WERI-Rb-1 (cell line): ENCODE measurements around the gene PDP2.

Experiments used
- DNase-seq: peaks from one replicate; pipeline ENCODE4 v3.0.0-alpha.2; 2020
- H3K27ac ChIP-seq: fragments of 250-450 bp; sonication (Bioruptor Pico); 2 replicates; pipeline ENCODE4 v1.5.1; 2020; ENCODE audit warnings: mild to moderate bottlenecking, moderate library complexity
- H3K27me3 ChIP-seq: fragments of 250-450 bp; sonication (Bioruptor Pico); 2 replicates; pipeline ENCODE4 v1.5.1; 2021; ENCODE audit warnings: mild to moderate bottlenecking, low read depth, moderate library complexity; ENCODE audit not compliant: insufficient read depth, severe bottlenecking
- H3K36me3 ChIP-seq: fragments of 250-450 bp; sonication (Bioruptor Pico); 2 replicates; pipeline ENCODE4 v1.5.1; 2020; ENCODE audit warnings: mild to moderate bottlenecking, moderate library complexity
- H3K4me3 ChIP-seq: 2 replicates; pipeline ENCODE4 v1.5.1; 2011; ENCODE audit warnings: low read depth, mild to moderate bottlenecking, control low read depth, low read length
- H3K9me3 ChIP-seq: fragments of 250-450 bp; sonication (Bioruptor Pico); 2 replicates; pipeline ENCODE4 v1.5.1; 2021; ENCODE audit warnings: mild to moderate bottlenecking, moderate library complexity; ENCODE audit not compliant: severe bottlenecking
- TF ChIP-seq, protein P1 (sequence below): IDR thresholded peaks from 2 replicates; pipeline ENCODE4 v1.5.1; 2011; ENCODE audit warnings: low read depth, mild to moderate bottlenecking, control low read depth, inconsistent platforms, low read length

The PDP2 gene

DNA sequence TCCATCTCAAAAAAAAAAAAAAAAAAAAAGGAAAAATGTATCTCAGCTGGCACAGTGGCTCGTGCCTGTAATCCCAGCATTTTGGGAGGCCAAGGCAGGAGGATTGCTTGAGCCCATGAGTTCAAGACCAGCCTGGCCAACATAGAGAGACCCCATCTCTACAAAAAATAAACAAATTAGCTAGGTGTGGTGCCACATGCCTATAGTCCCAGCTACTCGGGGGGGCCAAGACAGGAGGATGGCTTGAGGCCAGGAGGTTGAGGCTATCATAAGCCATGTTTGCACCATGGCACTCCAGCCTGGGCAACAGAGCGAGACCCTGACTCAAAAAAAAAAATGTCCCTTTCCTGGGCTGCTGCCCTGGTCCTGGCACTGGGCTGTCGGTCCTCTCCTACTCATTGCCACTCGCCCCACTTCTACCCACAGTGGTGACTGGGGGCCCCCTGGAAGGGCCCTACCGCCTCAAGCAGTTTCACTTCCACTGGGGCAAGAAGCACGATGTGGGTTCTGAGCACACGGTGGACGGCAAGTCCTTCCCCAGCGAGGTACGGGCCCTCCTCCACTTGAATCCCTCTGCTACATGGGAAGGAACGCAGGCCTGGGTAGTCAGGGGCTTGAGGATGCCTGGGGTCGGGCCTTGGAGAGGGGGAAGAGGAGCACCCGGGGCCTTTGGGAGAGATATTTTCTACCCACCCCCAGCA lies 30.1 kb upstream of the PDP2 start:
- TF ChIP-seq, protein P1, sequence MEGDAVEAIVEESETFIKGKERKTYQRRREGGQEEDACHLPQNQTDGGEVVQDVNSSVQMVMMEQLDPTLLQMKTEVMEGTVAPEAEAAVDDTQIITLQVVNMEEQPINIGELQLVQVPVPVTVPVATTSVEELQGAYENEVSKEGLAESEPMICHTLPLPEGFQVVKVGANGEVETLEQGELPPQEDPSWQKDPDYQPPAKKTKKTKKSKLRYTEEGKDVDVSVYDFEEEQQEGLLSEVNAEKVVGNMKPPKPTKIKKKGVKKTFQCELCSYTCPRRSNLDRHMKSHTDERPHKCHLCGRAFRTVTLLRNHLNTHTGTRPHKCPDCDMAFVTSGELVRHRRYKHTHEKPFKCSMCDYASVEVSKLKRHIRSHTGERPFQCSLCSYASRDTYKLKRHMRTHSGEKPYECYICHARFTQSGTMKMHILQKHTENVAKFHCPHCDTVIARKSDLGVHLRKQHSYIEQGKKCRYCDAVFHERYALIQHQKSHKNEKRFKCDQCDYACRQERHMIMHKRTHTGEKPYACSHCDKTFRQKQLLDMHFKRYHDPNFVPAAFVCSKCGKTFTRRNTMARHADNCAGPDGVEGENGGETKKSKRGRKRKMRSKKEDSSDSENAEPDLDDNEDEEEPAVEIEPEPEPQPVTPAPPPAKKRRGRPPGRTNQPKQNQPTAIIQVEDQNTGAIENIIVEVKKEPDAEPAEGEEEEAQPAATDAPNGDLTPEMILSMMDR, result no peak

DNA sequence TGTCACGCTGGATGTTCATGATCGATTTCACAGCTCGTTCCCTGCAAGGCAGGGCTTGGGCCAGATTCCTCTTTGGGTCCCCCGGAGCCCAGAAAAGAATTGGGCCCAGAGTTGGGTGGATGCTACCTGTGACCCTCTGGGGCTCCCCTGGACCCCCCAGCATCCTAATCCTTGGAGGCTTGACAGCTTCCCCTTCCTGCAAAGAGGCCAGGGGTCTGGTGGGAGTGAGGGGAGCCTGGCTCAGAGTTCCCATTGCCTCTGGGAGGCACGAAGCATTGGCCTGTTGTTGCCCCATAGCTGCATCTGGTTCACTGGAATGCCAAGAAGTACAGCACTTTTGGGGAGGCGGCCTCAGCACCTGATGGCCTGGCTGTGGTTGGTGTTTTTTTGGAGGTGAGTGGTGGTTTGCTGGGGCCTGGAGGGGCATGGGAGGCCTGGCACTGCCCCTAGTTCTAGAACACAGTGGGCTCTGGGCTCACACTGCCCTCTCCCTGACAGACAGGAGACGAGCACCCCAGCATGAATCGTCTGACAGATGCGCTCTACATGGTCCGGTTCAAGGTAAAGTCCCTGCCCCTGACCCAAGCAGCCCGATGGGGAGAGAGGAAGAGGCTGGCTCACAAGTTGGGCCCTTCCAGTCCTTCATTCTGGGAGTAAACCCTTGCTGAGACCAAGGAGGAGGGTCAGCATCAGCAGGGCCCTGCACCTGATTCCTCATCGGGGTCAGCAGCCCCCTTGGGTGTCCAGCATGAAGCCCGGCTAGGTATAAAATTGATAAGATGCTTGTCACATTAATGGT lies 28.9 kb upstream of the PDP2 start:
- TF ChIP-seq, protein P1, result no peak
- H3K27me3 ChIP-seq, result no peaks in the 10 kb centered on the region

More for the DNA sequence above, 30.1 kb upstream of the PDP2 start:
- Histone ChIP-seq H3K4me3 (no peak overlapping the region), H3K27me3 (peaks cover 7% of the 10 kb centered on the region), H3K9me3 (no peaks in the 10 kb centered on the region), H3K36me3 (no peaks in the 10 kb centered on the region), H3K27ac (no peak overlapping the region)
- DNase-seq, result no peak

DNA sequence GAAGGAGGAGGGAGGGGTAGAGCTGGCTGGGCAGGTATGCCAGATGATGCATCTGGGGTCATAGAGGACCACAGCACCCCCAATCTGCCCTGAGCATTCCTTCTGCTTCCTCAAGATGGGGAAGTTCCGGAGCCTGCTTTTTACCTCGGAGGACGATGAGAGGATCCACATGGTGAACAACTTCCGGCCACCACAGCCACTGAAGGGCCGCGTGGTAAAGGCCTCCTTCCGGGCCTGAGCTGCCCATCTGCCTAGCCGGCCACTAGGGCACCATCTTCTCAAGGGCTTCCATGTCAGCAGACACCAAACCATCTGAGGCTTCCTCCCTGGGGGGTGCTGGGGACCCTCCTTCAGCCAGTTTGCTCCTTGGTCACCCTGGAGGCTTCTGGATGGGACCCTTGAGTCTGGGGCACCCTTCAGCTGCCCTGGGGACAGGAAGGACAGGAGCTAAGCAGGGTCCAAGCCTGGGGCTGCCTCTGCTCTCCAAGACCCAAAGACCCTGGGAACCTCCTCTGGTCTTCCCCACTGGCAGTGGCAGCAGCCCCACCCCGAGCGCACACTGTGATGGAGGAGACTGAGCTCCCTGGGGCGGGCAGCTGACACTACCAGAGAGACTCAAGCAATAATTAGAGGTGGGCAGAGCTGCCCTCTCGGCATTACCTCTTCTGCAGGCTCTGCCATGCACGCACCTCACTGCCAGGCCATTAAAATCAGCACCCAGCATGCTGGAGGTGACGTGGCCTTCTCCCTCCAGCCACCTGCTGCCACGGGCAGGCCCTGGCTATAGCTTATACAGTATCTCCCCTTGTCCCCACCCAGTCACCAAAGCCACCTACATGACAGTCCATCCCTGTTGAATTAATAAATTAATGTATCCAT lies 26.8 kb upstream of the PDP2 start:
- TF ChIP-seq, protein P1, result no peak
- Histone ChIP-seq H3K36me3 (no peaks in the 10 kb centered on the region), H3K4me3 (no peak overlapping the region), H3K27me3 (no peaks in the 10 kb centered on the region), H3K9me3 (no peaks in the 10 kb centered on the region), H3K27ac (no peak overlapping the region)
- no peak for DNase-seq

More for the DNA sequence above, 28.9 kb upstream of the PDP2 start:
- Histone ChIP-seq H3K36me3 (no peaks in the 10 kb centered on the region), H3K4me3 (no peak overlapping the region), H3K9me3 (no peaks in the 10 kb centered on the region), H3K27ac (no peak overlapping the region)
- no peak for DNase-seq

DNA sequence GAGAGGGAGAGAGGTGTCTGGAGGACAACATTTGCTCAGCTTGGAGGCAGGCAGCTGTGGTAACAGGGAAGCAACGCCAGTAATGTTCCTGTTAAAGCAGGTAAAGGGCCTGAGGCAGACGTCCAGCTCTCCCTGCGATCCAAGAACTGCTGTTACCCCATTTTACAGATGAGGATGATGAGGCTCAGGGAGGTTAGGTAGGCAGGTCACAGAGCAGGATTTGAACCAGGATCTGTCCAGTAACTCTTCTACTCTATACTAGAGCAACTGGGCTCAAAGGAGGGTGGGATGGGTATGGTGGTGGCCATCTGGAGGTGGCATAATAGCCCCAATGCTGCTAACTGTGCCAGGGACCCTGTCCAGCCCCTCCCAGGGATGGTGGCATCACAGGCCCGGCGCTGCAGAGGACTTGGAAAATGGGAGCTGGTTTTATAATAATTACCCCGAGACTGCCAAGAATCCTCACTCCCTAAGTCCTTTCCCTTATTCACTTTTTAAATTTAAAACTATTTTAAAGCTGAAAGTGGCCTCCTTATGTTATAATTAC lies 24.1 kb upstream of the PDP2 start:
- no peak for DNase-seq
- TF ChIP-seq, protein P1, result no peak
- Histone ChIP-seq H3K27ac (no peak overlapping the region), H3K36me3 (no peaks in the 10 kb centered on the region), H3K27me3 (no peaks in the 10 kb centered on the region), H3K4me3 (no peak overlapping the region), H3K9me3 (no peaks in the 10 kb centered on the region)

DNA sequence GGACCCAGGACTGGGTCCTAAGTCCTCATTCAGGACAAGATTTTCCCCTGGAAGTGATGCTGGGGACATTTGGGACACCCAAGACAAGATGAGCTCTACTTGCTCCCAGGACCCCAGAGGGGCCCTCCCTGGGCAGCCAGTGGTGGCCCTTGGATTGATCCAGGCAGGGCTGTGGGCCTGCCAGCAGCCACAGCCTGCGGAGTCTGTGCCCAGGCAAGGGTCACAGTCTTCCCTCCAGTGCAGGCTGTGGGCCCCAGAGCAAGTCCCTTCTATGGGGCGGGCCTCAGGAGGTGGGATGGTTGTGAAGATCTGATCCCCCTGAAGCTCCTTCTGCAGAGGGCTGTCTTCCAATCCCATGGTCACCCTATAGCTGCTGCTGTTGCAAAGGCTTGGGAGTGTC lies 23.5 kb upstream of the PDP2 start:
- no peak for DNase-seq
- Histone ChIP-seq H3K27ac (no peak overlapping the region), H3K9me3 (no peaks in the 10 kb centered on the region), H3K27me3 (no peaks in the 10 kb centered on the region), H3K36me3 (no peaks in the 10 kb centered on the region), H3K4me3 (no peak overlapping the region)
- TF ChIP-seq, protein P1, result no peak
